ENCODE measurements around the gene USP26. TPM values are rescaled to one million over a fixed set of nuclear protein-coding genes. Genes with fewer than 3 reads are reported as not detected.

USP26 gene
- total and polyA plus RNA-seq, 2 experiments from 2014 or later: not detected

DNA sequence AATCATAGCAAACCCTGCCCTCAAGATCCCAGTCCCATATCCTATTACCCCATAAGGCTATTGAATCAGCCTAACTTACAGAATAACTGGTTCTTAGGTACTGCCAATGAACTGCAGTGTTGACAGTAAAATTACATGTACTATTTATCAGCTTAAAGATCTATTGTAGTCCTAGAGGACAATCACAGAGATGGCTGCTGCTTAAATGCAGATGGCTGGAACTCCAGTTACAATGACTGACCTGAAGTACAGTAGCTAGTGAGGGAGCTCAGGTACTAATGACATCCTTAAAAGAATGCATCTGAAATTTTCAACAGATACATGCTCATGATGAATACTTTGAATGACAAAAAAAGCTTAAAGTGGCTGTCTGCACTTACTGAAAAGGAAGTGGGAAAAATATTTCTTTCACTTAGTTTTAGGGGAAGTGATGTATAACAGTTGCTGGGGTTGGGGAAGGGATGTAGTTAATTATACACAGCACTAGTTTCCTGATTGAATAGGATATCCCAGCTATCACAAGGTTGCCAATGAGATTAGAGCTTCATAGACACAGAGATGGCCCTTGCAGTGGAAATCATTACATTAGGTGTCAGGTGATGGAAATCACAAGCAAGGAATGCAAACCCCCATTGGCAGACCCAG lies 42.0 kb downstream of the USP26 start:
- Histone ChIP-seq H3F3A (replicated peaks; ENCODE audit: low read depth) (no peaks in the 10 kb centered on the region), H3K79me2 (replicated peaks; ENCODE audit: insufficient read depth) (no peaks in the 10 kb centered on the region), H4K20me1 (replicated peaks; ENCODE audit: insufficient read depth) (no peaks in the 10 kb centered on the region), H3K4me1 (ENCODE audit: insufficient read depth) (peaks cover 23% of the 10 kb centered on the region), H3K36me3 (ENCODE audit: insufficient read depth) (no peaks in the 10 kb centered on the region), H3K4me3 (no peak overlapping the region), H3K27ac (ENCODE audit: low read depth) (no peak overlapping the region), H3K9me2 (ENCODE audit: insufficient read depth) (no peaks in the 10 kb centered on the region), H2AFZ (no peak overlapping the region), H3K4me2 (peak overlapping the region; percentile 41; the same call in 1 of the 2 replicates), H3K27me3 (ENCODE audit: insufficient read depth) (no peaks in the 10 kb centered on the region)
- Mint-ChIP-seq H3K9me3 (no peaks in the 10 kb centered on the region), H3K27ac (no peak overlapping the region), H3K4me3 (no peak overlapping the region), H3K36me3 (ENCODE audit: low read depth) (no peaks in the 10 kb centered on the region), H3K4me1 (peaks cover 20% of the 10 kb centered on the region), H3K27me3 (ENCODE audit: insufficient read depth, low read depth, poor library complexity) (peaks cover 2% of the 10 kb centered on the region)
- no peak for DNase-seq (ENCODE audit: low spot score)
- TF ChIP-seq EZH2phosphoT487 (IDR thresholded peaks at IDR 0.05; ENCODE audit: unreplicated experiment) (no peak), ZNF331 (CRISPR knock-in tag; IDR thresholded peaks at IDR 0.05; ENCODE audit: low read depth) (no peak), CTCF (conservative IDR thresholded peaks at IDR 0.05; ENCODE audit: low read depth in 2 of 2) (no peak), STAT1 (IDR thresholded peaks at IDR 0.05; ENCODE audit: unreplicated experiment) (no peak), EZH2 (IDR thresholded peaks at IDR 0.05; ENCODE audit: low read depth, unreplicated experiment) (no peak), CREB1 (CRISPR knock-in tag; IDR thresholded peaks at IDR 0.05; ENCODE audit: low read depth) (no peak), NANOG (IDR thresholded peaks at IDR 0.05; ENCODE audit: borderline replicate concordance) (no peak), ZNF114 (CRISPR knock-in tag; IDR thresholded peaks at IDR 0.05) (no peak), POLR2AphosphoS5 (IDR thresholded peaks at IDR 0.05; ENCODE audit: low read depth) (no peak), JUNB (IDR thresholded peaks at IDR 0.05; ENCODE audit: unreplicated experiment) (no peak), ETS1 (IDR thresholded peaks at IDR 0.05) (no peak)
- TF ChIP-seq, protein P1, sequence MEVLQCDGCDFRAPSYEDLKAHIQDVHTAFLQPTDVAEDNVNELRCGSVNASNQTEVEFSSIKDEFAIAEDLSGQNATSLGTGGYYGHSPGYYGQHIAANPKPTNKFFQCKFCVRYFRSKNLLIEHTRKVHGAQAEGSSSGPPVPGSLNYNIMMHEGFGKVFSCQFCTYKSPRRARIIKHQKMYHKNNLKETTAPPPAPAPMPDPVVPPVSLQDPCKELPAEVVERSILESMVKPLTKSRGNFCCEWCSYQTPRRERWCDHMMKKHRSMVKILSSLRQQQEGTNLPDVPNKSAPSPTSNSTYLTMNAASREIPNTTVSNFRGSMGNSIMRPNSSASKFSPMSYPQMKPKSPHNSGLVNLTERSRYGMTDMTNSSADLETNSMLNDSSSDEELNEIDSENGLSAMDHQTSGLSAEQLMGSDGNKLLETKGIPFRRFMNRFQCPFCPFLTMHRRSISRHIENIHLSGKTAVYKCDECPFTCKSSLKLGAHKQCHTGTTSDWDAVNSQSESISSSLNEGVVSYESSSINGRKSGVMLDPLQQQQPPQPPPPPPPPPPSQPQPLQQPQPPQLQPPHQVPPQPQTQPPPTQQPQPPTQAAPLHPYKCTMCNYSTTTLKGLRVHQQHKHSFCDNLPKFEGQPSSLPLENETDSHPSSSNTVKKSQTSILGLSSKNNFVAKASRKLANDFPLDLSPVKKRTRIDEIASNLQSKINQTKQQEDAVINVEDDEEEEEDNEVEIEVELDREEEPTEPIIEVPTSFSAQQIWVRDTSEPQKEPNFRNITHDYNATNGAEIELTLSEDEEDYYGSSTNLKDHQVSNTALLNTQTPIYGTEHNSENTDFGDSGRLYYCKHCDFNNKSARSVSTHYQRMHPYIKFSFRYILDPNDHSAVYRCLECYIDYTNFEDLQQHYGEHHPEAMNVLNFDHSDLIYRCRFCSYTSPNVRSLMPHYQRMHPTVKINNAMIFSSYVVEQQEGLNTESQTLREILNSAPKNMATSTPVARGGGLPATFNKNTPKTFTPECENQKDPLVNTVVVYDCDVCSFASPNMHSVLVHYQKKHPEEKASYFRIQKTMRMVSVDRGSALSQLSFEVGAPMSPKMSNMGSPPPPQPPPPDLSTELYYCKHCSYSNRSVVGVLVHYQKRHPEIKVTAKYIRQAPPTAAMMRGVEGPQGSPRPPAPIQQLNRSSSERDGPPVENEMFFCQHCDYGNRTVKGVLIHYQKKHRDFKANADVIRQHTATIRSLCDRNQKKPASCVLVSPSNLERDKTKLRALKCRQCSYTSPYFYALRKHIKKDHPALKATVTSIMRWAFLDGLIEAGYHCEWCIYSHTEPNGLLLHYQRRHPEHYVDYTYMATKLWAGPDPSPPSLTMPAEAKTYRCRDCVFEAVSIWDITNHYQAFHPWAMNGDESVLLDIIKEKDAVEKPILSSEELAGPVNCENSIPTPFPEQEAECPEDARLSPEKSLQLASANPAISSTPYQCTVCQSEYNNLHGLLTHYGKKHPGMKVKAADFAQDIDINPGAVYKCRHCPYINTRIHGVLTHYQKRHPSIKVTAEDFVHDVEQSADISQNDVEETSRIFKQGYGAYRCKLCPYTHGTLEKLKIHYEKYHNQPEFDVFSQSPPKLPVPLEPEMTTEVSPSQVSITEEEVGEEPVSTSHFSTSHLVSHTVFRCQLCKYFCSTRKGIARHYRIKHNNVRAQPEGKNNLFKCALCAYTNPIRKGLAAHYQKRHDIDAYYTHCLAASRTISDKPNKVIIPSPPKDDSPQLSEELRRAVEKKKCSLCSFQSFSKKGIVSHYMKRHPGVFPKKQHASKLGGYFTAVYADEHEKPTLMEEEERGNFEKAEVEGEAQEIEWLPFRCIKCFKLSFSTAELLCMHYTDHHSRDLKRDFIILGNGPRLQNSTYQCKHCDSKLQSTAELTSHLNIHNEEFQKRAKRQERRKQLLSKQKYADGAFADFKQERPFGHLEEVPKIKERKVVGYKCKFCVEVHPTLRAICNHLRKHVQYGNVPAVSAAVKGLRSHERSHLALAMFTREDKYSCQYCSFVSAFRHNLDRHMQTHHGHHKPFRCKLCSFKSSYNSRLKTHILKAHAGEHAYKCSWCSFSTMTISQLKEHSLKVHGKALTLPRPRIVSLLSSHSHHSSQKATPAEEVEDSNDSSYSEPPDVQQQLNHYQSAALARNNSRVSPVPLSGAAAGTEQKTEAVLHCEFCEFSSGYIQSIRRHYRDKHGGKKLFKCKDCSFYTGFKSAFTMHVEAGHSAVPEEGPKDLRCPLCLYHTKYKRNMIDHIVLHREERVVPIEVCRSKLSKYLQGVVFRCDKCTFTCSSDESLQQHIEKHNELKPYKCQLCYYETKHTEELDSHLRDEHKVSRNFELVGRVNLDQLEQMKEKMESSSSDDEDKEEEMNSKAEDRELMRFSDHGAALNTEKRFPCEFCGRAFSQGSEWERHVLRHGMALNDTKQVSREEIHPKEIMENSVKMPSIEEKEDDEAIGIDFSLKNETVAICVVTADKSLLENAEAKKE (CRISPR knock-in tag; IDR thresholded peaks at IDR 0.05): no peak
- TF ChIP-seq, protein P2, sequence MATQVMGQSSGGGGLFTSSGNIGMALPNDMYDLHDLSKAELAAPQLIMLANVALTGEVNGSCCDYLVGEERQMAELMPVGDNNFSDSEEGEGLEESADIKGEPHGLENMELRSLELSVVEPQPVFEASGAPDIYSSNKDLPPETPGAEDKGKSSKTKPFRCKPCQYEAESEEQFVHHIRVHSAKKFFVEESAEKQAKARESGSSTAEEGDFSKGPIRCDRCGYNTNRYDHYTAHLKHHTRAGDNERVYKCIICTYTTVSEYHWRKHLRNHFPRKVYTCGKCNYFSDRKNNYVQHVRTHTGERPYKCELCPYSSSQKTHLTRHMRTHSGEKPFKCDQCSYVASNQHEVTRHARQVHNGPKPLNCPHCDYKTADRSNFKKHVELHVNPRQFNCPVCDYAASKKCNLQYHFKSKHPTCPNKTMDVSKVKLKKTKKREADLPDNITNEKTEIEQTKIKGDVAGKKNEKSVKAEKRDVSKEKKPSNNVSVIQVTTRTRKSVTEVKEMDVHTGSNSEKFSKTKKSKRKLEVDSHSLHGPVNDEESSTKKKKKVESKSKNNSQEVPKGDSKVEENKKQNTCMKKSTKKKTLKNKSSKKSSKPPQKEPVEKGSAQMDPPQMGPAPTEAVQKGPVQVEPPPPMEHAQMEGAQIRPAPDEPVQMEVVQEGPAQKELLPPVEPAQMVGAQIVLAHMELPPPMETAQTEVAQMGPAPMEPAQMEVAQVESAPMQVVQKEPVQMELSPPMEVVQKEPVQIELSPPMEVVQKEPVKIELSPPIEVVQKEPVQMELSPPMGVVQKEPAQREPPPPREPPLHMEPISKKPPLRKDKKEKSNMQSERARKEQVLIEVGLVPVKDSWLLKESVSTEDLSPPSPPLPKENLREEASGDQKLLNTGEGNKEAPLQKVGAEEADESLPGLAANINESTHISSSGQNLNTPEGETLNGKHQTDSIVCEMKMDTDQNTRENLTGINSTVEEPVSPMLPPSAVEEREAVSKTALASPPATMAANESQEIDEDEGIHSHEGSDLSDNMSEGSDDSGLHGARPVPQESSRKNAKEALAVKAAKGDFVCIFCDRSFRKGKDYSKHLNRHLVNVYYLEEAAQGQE (IDR thresholded peaks at IDR 0.05; ENCODE audit: unreplicated experiment): no peak
- no peak for ATAC-seq

Measured in GM23338 (cell line).